NOMO-1 treated with dmso at 0.1 percent for 144 hours (cell line): Measurements from ENCODE around the gene ZNF800.
A peak's percentile ranks its signal among the peaks of the same experiment; 100 is the strongest.
"Not testable (repeated sequence)": the region's sequence is repeated elsewhere in the genome, so short reads cannot be mapped to it uniquely, and the experiment has no call there.

Source experiments
- DNase-seq: peaks from one replicate; lab custom pipeline; 2025; ENCODE audit not compliant: unreplicated experiment; lab: John Stamatoyannopoulos, UW

Gene ZNF800, protein sequence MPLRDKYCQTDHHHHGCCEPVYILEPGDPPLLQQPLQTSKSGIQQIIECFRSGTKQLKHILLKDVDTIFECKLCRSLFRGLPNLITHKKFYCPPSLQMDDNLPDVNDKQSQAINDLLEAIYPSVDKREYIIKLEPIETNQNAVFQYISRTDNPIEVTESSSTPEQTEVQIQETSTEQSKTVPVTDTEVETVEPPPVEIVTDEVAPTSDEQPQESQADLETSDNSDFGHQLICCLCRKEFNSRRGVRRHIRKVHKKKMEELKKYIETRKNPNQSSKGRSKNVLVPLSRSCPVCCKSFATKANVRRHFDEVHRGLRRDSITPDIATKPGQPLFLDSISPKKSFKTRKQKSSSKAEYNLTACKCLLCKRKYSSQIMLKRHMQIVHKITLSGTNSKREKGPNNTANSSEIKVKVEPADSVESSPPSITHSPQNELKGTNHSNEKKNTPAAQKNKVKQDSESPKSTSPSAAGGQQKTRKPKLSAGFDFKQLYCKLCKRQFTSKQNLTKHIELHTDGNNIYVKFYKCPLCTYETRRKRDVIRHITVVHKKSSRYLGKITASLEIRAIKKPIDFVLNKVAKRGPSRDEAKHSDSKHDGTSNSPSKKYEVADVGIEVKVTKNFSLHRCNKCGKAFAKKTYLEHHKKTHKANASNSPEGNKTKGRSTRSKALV

GRCh38 chr7:127392566-127393367 lies at the start of gene ZNF800:
Gene ZNF800 (minus strand): TSS chr7:127392708. CDS start chr7:127391557, 1,151 bp downstream.
- peak; percentile 80 for DNase-seq

GRCh38 chr7:127440206-127440605 lies 47.7 kb upstream of the ZNF800 start:
- no peak for DNase-seq

DNA sequence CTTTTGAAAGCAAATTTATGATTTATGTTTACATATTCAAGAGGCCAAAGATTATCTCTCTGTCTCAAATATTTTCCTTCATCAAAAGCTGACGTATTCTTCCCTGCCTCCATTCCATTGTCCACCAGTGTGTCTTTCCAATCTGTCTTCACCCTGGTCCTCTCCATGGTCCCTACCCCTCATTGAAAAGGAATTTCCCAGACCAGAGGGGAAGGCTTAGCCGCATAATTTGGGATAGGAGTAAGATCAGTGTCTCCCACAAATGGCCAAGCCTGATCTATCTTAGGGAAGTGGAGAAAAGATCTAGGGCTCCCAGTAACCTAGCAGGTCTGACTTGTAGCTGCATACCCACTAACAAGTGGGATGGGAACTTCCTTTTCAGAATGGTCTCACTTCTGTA lies 46.3 kb upstream of the ZNF800 start:
- DNase-seq, result no peak

- DNase-seq, result no peak
These were observed 45.3 kb upstream of the ZNF800 start for GRCh38 chr7:127437837-127438236.

- DNase-seq, result no peak
These were observed 44.7 kb upstream of the ZNF800 start for GRCh38 chr7:127437241-127437640.

DNA sequence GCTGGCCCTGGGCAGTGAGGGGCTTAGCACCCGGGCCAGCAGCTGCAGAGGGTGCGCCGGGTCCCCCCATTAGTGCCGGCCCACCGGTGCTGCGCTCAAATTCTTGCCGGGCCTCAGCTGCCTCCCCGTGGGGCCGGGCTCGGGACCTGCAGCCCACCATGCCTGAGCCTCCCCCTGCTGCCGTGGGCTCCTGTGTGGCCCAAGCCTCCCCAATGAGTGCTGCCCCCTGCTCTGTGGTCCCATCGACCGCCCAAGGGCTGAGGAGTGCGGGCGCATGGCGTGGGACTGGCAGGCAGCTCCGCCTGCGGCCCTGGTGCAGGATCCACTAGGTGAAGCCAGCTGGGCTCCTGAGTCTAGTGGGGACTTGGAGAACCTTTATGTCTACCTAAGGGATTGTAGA lies 36.8 kb upstream of the ZNF800 start:
- DNase-seq, result not testable (repeated sequence)

GRCh38 chr7:127419196-127419595 lies 26.7 kb upstream of the ZNF800 start:
- no peak for DNase-seq

DNA sequence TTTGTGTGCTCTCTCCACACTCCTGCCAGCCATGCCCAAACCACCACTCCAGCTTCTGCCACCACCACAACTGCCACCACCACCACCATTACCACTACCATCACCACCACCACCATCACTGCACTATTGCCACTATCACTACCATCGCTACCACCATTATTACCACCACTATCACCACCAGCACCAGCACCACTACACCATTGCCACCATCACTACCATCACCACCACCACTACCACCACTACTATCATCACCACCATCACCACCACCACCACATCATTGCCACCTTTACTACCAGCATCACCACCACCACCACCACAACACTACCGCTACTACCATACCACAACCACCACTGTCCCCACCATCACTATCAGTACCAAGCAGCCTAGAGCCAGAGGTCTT lies 26.0 kb upstream of the ZNF800 start:
- DNase-seq, result no peak

DNA sequence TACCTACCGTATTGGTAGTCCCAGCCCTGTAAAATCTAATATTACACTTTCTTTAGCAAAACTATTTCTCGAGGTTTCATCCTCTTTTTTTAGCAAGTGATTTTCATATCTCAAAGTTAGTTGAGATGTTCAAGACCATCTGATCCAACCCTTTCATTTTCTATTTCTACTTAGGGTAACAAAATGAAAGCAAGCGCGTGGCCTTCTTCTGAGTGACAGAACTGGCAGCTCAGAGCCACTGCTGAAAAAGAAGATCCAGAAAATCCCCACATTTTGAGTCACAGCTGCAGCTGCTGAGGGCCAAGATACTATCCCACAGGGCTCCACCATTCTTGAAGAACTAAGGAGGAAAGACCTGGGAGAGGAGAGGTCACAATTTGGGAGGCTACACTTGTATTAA lies 24.8 kb upstream of the ZNF800 start:
- no peak for DNase-seq

- no peak for DNase-seq
These were observed 22.7 kb upstream of the ZNF800 start for GRCh38 chr7:127415060-127415742.

- no peak for DNase-seq
These were observed 21.5 kb upstream of the ZNF800 start for GRCh38 chr7:127413962-127414361.

DNA sequence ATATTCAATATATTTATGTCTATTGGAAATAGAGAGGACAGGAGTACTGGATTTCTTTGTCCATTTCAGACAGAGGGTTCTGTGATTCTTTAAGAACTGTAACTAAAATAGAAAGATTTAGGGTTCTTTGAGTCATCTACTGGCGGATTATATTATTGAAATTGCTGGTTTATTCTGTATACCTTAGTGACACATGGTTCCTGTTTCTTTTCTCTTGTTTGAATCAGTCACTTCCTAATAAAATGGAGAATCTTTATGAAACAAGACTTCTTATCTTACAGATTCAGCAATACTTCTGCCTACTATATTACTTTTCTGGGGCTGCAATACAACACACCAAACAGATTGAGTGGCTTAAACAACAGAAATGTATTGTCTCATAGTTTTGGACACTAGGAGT lies 20.8 kb upstream of the ZNF800 start:
- DNase-seq, result no peak

- no peak for DNase-seq
These were observed 18.7 kb upstream of the ZNF800 start for GRCh38 chr7:127411176-127411575.

DNA sequence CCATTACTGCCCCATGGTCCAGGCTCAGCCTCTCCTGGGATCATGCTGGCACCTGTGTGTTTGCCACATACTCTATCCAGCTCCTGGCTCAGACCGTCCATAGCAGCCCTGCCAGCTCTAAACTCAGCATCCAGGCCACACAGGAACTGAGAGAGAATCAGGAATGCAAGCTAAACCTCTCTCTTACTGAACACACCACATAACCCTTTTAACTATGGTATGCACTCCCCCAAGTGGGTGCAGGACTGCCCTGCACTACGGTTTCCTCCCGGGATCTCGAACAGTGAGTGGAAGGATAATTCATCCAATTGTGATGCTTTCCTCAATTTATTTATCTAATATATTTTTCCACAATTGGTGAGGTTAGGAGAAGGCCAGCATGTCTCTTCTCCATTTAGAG lies 17.1 kb upstream of the ZNF800 start:
- DNase-seq, result no peak

GRCh38 chr7:127404286-127405072 lies 12.0 kb upstream of the ZNF800 start:
- no peak for DNase-seq

DNA sequence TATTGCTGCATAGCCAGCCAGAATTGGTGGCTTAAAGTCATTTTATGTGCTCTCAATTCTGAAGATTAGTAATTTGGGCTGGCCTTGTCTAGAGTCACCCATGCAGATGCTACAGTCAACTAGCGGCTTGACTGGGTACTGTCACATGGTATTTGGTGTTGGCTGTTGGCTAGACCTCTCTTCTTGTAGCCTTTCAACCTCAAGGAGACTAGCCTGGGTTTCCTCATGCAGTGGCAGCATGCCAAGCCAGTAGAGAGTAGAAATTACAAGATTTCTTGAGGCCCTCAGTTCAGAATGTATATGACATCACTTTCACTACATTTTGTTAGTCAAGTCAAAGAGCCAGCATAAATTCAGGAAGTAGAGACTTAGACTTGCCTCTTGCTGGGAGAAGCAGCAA lies 3.7 kb upstream of the ZNF800 start:
- no peak for DNase-seq

GRCh38 chr7:127395104-127395503 lies 2.6 kb upstream of the ZNF800 start:
- DNase-seq, result not testable (repeated sequence)

- DNase-seq, result no peak
These were observed 1.0 kb upstream of the ZNF800 start for GRCh38 chr7:127393368-127394058.

DNA sequence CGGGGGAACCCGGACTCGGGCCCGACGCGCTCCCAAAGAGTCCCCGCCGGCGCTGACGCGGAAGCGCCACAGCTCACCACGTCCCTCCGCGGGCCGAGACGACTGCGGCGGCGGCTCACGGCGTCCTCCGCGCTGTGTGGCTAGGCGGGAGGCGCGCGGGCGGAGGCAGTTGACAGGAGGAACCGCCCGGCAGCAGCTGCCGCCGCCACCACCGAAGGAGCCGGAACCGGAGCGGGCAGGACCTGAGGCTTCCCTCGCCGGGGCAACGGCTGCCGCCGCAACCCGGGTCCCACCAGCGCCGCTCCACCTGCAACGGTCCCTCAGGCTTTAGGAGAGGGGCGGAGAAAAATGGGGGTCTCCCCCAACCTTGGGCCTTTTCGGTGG lies 334 bp downstream of the ZNF800 start:
- no peak for DNase-seq
